Mesodermal cell (in vitro differentiated cells): ENCODE results near the gene PRMT7.

Experiments used
- H3K27ac ChIP-seq: 2 replicates; pipeline ENCODE4 v1.7.0; 2013; ENCODE audit warnings: mild to moderate bottlenecking, low read depth, low read length, moderate library complexity; ENCODE audit not compliant: severe bottlenecking
- H3K36me3 ChIP-seq: 2 replicates; pipeline ENCODE4 v1.7.1; 2013; ENCODE audit warnings: mild to moderate bottlenecking, low read length, moderate library complexity; ENCODE audit not compliant: control insufficient read depth, insufficient read depth
- H3K4me1 ChIP-seq: one replicate; pipeline ENCODE4 v1.7.1; 2013; ENCODE audit warnings: mild to moderate bottlenecking, low read length; ENCODE audit not compliant: insufficient read depth, control insufficient read depth, poor library complexity, severe bottlenecking
- H3K4me3 ChIP-seq: 2 replicates; pipeline ENCODE4 v1.7.0; 2013; ENCODE audit warnings: low read length, control low read depth, mild to moderate bottlenecking; ENCODE audit not compliant: insufficient read depth, poor library complexity, severe bottlenecking; ENCODE audit errors: extremely low read depth
- H3K9me3 ChIP-seq: 2 replicates; pipeline ENCODE4 v1.7.1; 2013; ENCODE audit warnings: mild to moderate bottlenecking, low read length, moderate library complexity; ENCODE audit not compliant: control insufficient read depth
- WGBS, 2 experiments: methylation state at CpG; one replicate each; pipeline ENCODE4 v1.1.5; 2013; ENCODE audit warnings: missing lambda C conversion rate in 2 of 2; ENCODE audit not compliant: insufficient coverage in 2 of 2; 5-methylcytosine and 5-hydroxymethylcytosine counted together

PRMT7 gene

DNA sequence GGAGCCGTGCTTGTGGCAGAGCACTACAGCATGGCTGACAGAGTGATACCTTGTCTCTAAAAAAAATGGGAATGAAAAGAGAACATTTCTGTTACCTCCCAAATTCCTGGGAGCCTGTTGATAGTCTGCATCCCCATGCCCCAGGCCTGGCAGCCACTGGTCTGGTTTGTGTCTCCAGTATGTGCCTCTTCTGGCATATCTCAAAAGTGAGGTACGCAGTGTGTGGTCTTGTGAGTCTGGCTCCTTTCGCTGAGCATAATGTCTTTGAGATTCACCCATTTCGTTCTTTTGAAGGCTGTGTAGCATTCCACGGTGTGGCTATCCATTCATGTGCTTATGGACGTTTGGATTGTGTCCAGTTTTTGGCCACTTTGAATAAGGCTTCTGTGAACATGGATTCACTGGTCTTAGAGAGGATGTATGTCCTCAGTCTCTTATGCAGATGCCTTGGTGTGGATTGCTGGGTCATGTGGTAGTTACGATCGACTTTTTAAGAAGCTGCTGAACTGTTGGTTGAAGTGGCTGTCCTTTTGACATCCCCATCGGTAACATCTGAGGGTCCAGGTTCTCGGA lies 39.1 kb downstream of the PRMT7 start:
- Histone ChIP-seq H3K27ac (no peak overlapping the region), H3K4me3 (no peak overlapping the region), H3K9me3 (no peaks in the 10 kb centered on the region), H3K4me1 (peaks cover 8% of the 10 kb centered on the region), H3K36me3 (peaks cover 88% of the 10 kb centered on the region)
- 95 to 98% methylated on average over 7 to 8 of the region's 10 CpGs for WGBS, 2 experiments

DNA sequence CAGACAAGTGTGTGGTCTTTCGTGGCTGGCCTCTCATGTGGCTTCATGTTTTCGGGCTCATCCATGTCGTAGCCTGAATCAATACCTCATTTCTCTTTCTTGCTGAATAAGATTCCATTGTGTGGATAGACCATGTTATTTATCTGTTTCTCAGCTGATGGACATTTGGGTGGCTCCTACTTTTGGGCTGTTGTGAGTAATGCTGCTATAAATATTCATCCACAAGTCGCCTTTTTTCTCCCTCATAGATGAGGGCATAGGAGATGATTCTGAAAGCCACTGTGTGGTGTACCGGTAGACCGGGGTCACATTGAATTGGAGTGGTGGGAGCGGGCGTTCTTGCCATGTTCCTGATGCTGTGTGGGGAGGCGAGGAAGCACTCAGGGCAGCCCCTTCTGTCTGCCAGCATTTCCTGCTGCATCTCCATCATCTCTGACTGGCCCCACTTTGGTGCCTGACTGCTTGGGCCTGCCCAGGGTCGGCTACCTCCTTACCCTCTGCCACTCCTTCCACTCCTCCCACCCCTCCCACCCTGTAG lies 40.1 kb downstream of the PRMT7 start:
- Histone ChIP-seq H3K36me3 (peaks cover 91% of the 10 kb centered on the region), H3K27ac (no peak overlapping the region), H3K4me3 (no peak overlapping the region), H3K9me3 (no peaks in the 10 kb centered on the region), H3K4me1 (no peaks in the 10 kb centered on the region)
- WGBS, 2 experiments = 94 to 97% methylated on average over 5 to 7 of the region's 10 CpGs

DNA sequence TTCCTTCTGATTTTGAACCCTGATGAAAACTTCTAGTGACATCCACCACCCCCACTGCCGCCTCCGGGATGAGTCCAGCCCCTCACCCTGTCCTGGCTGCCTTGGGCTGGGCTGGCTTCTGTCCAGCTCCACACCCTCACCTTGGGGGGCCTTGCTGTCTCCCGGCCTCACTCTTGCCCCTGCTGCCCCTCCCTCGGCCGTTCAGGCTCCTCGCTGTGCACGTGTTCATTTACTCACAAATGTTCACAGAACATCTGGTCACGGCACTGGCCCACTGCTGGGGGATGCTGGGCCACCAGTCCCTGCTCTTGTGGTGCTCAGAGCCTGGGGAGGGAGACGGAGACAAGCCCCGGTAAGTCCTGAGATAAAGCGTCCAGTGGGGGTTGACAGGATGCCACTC lies 40.6 kb downstream of the PRMT7 start:
- WGBS, 2 experiments = 92 to 97% methylated on average over 9 to 10 of the region's 11 CpGs
- Histone ChIP-seq H3K9me3 (no peaks in the 10 kb centered on the region), H3K4me3 (no peak overlapping the region), H3K36me3 (peaks cover 88% of the 10 kb centered on the region), H3K27ac (no peak overlapping the region), H3K4me1 (no peaks in the 10 kb centered on the region)

DNA sequence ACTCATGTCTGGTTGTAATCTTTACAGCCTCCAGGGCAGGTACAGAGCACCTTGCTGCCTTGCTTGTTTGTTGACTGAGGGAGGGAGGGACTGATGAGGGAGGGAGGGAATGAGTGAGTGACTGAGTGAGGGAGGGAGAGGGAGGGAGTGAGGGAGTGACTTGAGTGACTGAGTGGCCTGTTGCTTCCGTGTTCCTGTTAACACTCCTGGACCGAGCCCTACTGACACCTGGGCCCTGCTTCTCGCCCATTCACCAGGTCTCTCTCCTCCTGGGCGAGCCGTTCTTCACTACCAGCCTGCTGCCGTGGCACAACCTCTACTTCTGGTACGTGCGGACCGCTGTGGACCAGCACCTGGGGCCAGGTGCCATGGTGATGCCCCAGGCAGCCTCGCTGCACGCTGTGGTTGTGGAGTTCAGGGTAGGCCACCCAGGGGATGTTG lies 41.2 kb downstream of the PRMT7 start:
- Histone ChIP-seq H3K4me1 (no peaks in the 10 kb centered on the region), H3K4me3 (no peak overlapping the region), H3K9me3 (no peaks in the 10 kb centered on the region), H3K27ac (no peak overlapping the region), H3K36me3 (peaks cover 85% of the 10 kb centered on the region)
- WGBS, 2 experiments = 93 to 98% methylated on average over 8 to 11 of the region's 11 CpGs

DNA sequence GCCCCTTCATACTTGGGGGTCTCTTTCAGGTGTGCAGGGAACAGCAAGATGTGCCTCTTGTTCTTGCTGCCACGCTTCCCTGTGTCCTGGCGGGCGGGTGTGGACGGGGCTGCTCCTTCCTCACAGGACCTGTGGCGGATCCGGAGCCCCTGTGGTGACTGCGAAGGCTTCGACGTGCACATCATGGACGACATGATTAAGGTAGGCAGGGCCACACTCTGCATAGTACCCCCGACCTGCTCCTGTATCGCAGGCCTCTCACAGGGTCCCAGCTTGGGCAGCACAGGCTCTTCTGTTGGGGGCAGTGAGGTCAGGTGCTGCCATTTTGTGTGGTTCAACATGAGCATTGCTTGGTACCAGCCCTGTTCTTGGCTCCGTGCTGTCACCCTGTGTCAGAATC lies 42.5 kb downstream of the PRMT7 start:
- Histone ChIP-seq H3K4me3 (no peak overlapping the region), H3K27ac (no peak overlapping the region), H3K36me3 (peaks cover 85% of the 10 kb centered on the region), H3K4me1 (no peaks in the 10 kb centered on the region), H3K9me3 (no peaks in the 10 kb centered on the region)
- WGBS, 2 experiments = 92% methylated on average over 11 to 13 of the region's 13 CpGs

DNA sequence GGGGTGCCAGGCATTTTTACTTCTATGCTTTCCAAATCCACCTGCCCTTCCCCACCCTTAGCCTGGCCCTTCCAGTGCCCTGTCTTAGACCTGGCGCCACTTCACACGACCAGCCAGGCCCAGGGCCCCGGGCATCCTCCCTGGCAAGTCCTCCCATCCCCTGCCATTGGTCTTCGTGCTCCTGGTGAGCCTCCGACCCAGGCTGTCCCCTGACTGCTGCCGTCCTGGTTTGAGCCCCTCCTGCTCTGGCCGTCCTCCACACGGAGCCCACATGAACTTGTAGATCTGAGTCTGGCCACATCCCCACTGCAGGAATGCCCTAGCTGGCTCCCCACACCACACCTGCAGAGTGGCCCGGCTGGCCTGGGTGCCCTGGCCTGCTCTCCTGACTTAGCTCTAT lies 44.0 kb downstream of the PRMT7 start:
- H3K4me3 ChIP-seq = no peak overlapping the region
- H3K4me1 ChIP-seq = no peaks in the 10 kb centered on the region
- peaks cover 75% of the 10 kb centered on the region for H3K36me3 ChIP-seq
- H3K27ac ChIP-seq = no peak overlapping the region
- H3K9me3 ChIP-seq = no peaks in the 10 kb centered on the region
- 95% methylated on average over 9 of the region's 9 CpGs for WGBS, 2 experiments

DNA sequence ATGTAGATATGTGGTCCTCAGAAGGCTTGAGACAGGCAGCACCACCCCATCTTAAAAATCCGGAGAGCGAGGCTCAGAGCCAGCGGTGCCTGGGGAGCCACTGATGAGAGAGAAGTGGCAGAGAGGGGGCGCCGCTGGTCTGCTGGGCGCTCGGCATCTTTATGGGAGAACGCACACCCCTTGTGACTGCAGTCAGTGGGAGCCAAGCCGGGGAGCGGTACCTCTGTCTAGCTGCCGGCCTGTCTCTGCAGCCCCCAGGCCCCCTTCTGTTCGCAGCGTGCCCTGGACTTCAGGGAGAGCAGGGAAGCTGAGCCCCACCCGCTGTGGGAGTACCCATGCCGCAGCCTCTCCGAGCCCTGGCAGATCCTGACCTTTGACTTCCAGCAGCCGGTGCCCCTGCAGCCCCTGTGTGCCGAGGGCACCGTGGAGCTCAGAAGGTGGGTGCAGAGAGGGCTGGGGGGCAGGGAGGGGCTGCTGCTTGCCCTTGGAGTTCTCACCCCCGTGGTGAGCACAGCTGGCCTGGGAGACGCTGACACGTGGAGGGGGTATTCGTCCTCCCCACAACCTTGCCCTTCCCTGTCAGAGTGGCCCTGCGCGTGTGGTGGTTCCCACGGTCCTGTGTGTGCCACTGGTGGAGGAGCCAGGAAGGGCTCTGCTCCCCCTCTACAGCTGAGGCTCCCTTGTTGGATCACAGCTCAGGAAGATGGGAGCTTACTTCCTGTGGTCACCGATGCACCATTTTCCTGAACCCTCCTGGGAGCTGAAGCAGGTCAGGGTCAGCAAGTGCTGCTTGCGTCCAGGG lies 44.8 kb downstream of the PRMT7 start:
- Histone ChIP-seq H3K4me3 (no peak overlapping the region), H3K4me1 (no peaks in the 10 kb centered on the region), H3K27ac (no peak overlapping the region), H3K36me3 (peaks cover 67% of the 10 kb centered on the region), H3K9me3 (no peaks in the 10 kb centered on the region)
- WGBS, 2 experiments = 91 to 96% methylated on average over 24 of the region's 28 CpGs

DNA sequence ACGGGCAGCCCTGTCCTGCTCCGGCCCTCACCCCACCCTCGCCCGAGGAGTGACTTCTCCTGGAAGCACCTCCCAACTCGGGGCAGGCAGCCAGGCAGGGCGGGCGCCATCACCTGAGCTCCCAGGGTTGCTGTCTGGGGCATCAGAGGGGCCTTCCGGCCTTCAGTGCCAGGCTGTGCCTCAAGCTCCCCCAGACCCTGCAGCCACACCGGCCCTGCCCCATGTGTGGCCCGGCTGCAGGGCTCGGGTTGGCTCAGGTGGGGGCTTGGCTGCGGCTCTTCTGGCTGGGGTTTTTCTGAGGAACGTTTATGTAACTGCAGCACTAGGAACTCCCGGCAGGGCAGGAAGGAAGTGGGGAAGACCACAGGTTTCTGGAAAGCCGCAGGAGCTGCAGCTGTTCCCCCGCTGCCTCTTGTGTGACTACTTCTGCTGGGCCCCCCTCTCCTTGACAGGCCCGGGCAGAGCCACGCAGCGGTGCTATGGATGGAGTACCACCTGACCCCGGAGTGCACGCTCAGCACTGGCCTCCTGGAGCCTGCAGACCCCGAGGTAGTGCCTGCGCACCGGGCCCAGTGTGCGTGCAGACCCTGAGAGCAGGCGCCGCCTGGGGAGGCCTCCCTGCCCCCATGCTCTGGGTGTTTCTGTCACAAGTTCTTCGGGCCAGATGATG lies 45.6 kb downstream of the PRMT7 start:
- peaks cover 62% of the 10 kb centered on the region for H3K36me3 ChIP-seq
- 95 to 96% methylated on average over 23 to 26 of the region's 28 CpGs for WGBS, 2 experiments

DNA sequence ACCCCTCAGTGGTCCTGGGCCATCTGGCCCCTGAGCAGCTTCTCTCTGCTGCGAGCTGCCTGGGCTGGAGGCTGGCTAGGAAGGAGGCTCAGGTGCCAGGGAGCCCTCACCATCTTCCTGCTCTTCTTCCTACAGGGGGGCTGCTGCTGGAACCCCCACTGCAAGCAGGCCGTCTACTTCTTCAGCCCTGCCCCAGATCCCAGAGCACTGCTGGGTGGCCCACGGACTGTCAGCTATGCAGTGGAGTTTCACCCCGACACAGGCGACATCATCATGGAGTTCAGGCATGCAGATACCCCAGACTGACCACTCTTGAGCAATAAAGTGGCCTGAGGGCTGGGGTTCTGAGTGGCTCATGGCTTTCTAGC lies 46.1 kb downstream of the PRMT7 start:
- Histone ChIP-seq H3K27ac (no peak overlapping the region), H3K36me3 (peaks cover 58% of the 10 kb centered on the region), H3K4me1 (no peaks in the 10 kb centered on the region), H3K9me3 (no peaks in the 10 kb centered on the region), H3K4me3 (no peak overlapping the region)
- WGBS, 2 experiments = 95 to 100% methylated on average over 3 to 4 of the region's 5 CpGs

More for the DNA sequence above, 45.6 kb downstream of the PRMT7 start:
- Histone ChIP-seq H3K4me3 (no peak overlapping the region), H3K9me3 (no peaks in the 10 kb centered on the region), H3K27ac (no peak overlapping the region), H3K4me1 (no peaks in the 10 kb centered on the region)

DNA sequence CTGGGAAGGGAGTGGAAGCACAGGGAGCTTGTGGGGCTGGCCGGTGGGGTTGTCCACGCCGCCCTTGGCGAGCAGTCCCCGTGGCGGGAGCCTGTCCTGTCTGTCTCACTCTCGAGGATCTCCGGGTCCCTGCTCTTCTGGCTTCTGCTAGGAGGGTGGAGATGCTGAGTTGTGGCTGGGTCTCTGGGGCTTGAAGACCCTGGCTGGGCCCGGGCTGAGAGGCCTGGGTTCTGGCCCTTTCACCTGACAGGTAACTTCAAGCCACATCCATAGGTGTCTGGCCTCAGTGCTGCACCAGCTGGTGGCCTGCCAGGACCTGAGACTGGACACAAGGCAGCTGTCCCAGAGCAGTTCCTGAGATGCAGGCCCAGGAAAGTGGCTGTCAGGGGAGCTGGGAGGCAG lies 46.7 kb downstream of the PRMT7 start:
- Histone ChIP-seq H3K27ac (no peak overlapping the region), H3K36me3 (peaks cover 52% of the 10 kb centered on the region), H3K4me3 (no peak overlapping the region), H3K4me1 (no peaks in the 10 kb centered on the region), H3K9me3 (no peaks in the 10 kb centered on the region)
- 93 to 100% methylated on average over 3 of the region's 9 CpGs for WGBS, 2 experiments
